Measurements from ENCODE around the gene FGF22. TPM values are rescaled to one million over a fixed set of nuclear protein-coding genes. Genes with fewer than 3 reads are reported as not detected.

FGF22 gene
- total RNA-seq, 3 donors from 2014 or later = 0.33 to 0.48 TPM; not detected in 1

DNA sequence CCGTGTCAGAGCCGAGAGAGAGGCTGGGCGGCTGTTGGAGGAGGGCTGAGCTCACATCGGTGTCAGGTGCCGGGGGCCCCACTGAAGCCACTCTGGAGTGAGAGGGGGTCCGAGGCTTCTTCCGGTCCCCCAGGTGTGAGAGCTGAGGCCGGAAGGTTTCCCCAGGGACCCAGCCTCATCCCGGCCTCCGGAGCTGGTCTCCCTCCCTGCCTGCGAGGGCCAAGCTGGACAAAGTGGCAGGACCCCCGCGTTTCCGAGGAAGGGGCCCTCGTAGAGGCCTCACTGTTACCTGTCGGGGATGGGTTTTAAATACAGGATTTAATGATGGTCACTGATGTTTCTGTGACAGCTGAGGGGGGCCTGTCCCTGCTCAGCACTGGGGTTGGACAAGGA, 43.4 kb upstream of the FGF22 start:
- Histone ChIP-seq H3K36me3 (no peaks in the 10 kb centered on the region), H3K4me1 (no peaks in the 10 kb centered on the region), H3K9me3 (no peaks in the 10 kb centered on the region), H3K27me3 (peaks cover 7 to 41% of the 10 kb centered on the region in 2 donors), H3K27ac (no peak overlapping the region), H3K4me3 (no peak overlapping the region)
- no peak for TF ChIP-seq POLR2AphosphoS5 (IDR thresholded peaks at IDR 0.05)
- TF ChIP-seq, protein P1, sequence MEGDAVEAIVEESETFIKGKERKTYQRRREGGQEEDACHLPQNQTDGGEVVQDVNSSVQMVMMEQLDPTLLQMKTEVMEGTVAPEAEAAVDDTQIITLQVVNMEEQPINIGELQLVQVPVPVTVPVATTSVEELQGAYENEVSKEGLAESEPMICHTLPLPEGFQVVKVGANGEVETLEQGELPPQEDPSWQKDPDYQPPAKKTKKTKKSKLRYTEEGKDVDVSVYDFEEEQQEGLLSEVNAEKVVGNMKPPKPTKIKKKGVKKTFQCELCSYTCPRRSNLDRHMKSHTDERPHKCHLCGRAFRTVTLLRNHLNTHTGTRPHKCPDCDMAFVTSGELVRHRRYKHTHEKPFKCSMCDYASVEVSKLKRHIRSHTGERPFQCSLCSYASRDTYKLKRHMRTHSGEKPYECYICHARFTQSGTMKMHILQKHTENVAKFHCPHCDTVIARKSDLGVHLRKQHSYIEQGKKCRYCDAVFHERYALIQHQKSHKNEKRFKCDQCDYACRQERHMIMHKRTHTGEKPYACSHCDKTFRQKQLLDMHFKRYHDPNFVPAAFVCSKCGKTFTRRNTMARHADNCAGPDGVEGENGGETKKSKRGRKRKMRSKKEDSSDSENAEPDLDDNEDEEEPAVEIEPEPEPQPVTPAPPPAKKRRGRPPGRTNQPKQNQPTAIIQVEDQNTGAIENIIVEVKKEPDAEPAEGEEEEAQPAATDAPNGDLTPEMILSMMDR (IDR thresholded peaks at IDR 0.05) = no peak
- TF ChIP-seq POLR2A (IDR thresholded peaks at IDR 0.05) = no peak
- intact Hi-C loops (cut with DNase I; ENCODE audit: low total_unique reads) = no loop called here
- no peak for DNase-seq (ENCODE audit: low spot score in 2 of 2)

DNA sequence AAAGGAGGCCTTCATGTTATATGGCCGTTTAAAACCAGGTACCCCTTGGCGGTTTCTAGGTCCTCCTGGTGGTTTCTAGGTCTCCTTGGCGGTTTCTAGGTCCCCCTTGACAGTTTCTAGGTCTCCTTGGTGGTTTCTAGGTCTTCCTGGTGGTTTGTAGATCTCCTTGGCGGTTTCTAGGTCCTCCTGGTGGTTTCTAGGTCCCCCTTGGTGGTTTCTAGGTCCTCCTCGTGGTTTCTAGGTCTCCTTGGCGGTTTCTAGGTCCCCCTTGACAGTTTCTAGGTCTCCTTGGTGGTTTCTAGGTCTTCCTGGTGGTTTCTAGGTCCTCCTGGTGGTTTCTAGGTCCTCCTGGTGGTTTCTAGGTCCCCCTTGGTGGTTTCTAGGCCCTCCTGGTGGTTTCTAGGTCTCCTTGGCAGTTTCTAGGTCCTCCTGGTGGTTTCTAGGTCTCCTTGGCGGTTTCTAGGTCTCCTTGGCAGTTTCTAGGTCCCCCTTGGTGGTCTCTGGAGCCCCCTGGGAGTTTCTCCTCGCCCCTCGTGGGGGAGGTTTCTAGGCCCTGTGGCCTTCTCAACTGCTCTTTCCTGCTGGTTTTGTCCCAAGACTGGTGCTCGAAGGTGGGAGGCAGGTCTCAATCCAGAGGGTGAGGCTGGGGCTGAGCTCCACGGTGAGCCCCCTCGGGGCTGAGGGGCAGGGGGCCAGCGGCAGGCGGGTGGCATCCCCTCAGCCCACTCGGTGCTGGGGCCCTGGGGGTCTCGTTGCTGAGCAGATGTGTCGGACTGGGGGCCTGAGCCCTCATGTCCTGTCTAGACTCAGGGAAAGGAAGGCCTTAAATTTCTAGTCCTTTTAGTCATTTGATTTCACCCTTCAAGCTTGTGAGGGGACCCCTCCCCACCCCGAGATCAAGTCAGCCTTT, 42.0 kb upstream of the FGF22 start:
- no peak overlapping the region for H3K4me3 ChIP-seq
- intact Hi-C loops (cut with DNase I; ENCODE audit: low total_unique reads) = no loop called here
- TF ChIP-seq POLR2AphosphoS5 (IDR thresholded peaks at IDR 0.05) = no peak
- TF ChIP-seq, protein P1 (IDR thresholded peaks at IDR 0.05) = no peak
- TF ChIP-seq POLR2A (IDR thresholded peaks at IDR 0.05) = no peak
- H3K9me3 ChIP-seq = peaks cover 0 to 5% of the 10 kb centered on the region in 2 donors
- H3K36me3 ChIP-seq = no peaks in the 10 kb centered on the region
- no peaks in the 10 kb centered on the region for H3K4me1 ChIP-seq
- H3K27ac ChIP-seq = no peak overlapping the region
- H3K27me3 ChIP-seq = peaks cover 0 to 27% of the 10 kb centered on the region in 2 donors
- DNase-seq (ENCODE audit: low spot score in 2 of 2) = no peak

DNA sequence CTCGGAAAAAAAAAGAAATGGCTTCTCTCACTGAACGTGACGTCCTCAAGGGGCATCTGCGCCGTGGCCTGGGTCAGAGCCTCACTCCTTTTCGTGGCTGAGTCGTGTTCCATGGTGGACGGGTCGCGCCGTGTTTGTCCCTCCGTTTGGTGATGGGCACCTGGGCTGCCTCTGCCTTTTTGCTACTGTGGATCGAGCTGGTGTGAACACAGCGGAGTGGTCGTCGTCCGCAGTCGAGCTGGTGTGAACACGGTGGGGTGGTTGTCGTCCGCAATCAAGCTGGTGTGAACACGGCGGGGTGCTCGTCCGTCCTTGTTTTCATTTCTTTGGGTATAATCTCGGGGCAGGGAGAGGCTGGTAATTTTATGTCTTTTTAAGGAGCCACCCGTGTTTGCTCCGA, 38.4 kb upstream of the FGF22 start:
- Histone ChIP-seq H3K9me3 (peaks cover 0 to 5% of the 10 kb centered on the region in 2 donors), H3K27me3 (peaks cover 0 to 11% of the 10 kb centered on the region in 2 donors), H3K27ac (no peak overlapping the region), H3K4me3 (no peak overlapping the region), H3K36me3 (no peaks in the 10 kb centered on the region), H3K4me1 (no peaks in the 10 kb centered on the region)
- DNase-seq (ENCODE audit: low spot score in 2 of 2) = no peak
- intact Hi-C loops (cut with DNase I; ENCODE audit: low total_unique reads) = no loop called here
- TF ChIP-seq POLR2AphosphoS5 (IDR thresholded peaks at IDR 0.05) (no peak), POLR2A (IDR thresholded peaks at IDR 0.05) (no peak)
- TF ChIP-seq, protein P1 (IDR thresholded peaks at IDR 0.05) = no peak

DNA sequence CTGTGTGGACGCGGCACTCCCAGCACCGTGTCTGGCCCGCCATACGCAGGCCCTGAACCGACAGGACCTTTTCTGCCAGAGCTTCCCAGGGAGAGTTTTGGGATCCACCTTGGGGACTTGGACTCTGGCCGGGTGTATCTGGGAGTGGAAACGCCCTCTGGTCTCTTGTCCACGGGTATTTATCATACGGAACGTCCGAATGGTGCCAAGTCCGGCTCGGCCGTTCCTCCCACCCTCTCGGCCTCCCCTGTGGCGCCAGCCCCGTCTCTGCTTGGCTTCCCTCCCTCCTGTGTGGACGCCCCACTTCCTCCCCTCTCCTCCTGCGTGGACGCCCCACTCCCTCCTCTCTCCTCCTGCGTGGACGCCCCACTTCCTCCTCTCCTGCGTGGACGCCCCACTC, 37.9 kb upstream of the FGF22 start:
- no peak for DNase-seq (ENCODE audit: low spot score in 2 of 2)
- TF ChIP-seq POLR2AphosphoS5 (IDR thresholded peaks at IDR 0.05) (no peak), POLR2A (IDR thresholded peaks at IDR 0.05) (no peak)
- TF ChIP-seq, protein P1 (IDR thresholded peaks at IDR 0.05) = no peak
- Histone ChIP-seq H3K36me3 (no peaks in the 10 kb centered on the region), H3K4me3 (no peak overlapping the region), H3K9me3 (peaks cover 0 to 5% of the 10 kb centered on the region in 2 donors), H3K4me1 (no peaks in the 10 kb centered on the region), H3K27ac (no peak overlapping the region), H3K27me3 (peaks cover 0 to 11% of the 10 kb centered on the region in 2 donors)
- intact Hi-C loops (cut with DNase I; ENCODE audit: low total_unique reads) = no loop called here

Measured in breast epithelium (tissue), 4 donors.